GM12873 (cell line): ENCODE measurements around the gene F13B.

Experiments
- TF ChIP-seq, protein P1 (sequence below): IDR thresholded peaks from 2 replicates; pipeline ENCODE4 v1.5.1; 2012; ENCODE audit warnings: low read depth, mild to moderate bottlenecking, moderate library complexity, low read length, control low read depth; ENCODE audit not compliant: insufficient read depth; ENCODE audit errors: missing control alignments

Gene F13B

DNA sequence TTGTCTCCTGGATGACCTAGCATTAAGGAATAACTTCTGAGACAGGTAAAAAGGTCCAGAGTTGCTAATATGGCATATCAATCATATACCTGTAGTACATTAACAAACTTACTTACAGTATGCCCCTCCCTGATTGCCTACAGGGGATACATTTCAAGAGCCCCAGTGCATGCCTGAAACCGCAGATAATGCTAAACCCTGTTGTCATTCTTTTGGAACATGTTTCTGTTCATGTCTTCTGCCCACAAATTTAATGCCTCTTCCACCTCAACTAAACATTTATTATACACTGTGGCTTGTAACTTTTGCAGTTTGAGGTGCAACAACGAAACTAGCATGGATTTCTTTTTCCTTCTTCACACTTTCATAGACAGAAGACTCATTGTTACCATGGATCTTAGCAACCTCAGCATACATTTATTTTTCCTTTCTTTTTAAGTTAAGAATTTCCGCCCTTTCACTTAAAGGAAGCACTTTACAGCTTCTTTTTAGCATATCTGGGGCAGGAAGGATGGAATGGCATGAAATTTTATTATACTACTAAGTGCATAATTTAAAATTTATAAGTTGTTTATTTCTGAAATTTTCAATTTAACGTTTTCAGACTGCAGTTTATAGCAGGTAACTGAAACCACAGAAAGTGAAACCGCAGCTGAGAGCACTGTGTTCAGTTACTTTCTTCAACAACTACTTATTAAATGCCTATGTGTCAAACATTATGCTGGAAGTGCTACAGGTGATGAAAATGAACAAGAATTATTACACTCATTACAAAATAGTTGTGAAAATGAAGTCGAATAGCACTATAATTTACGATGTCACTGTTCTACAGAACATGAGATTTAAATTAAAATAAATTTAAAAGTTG, 25.3 kb downstream of the F13B start:
- TF ChIP-seq, protein P1, sequence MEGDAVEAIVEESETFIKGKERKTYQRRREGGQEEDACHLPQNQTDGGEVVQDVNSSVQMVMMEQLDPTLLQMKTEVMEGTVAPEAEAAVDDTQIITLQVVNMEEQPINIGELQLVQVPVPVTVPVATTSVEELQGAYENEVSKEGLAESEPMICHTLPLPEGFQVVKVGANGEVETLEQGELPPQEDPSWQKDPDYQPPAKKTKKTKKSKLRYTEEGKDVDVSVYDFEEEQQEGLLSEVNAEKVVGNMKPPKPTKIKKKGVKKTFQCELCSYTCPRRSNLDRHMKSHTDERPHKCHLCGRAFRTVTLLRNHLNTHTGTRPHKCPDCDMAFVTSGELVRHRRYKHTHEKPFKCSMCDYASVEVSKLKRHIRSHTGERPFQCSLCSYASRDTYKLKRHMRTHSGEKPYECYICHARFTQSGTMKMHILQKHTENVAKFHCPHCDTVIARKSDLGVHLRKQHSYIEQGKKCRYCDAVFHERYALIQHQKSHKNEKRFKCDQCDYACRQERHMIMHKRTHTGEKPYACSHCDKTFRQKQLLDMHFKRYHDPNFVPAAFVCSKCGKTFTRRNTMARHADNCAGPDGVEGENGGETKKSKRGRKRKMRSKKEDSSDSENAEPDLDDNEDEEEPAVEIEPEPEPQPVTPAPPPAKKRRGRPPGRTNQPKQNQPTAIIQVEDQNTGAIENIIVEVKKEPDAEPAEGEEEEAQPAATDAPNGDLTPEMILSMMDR: no peak

DNA sequence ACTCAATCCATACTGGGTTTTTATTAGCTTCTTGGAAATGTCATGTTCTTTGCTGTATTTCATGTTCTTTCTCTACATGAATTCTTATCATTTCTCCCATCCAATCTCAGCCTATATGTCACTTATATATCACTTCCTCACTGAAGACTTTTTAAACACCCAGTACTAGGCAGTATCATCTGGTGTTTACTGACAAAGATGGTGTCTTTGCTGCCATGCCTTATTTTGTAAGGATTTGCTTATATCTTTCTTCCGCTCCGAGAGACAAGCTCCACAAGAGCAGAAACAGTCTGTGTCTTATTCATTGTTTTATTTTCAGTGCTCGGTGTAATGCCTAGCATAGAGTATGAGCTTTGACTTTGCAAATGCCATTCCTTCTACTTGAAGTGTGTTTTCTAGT, 30.2 kb downstream of the F13B start:
- TF ChIP-seq, protein P1: no peak

DNA sequence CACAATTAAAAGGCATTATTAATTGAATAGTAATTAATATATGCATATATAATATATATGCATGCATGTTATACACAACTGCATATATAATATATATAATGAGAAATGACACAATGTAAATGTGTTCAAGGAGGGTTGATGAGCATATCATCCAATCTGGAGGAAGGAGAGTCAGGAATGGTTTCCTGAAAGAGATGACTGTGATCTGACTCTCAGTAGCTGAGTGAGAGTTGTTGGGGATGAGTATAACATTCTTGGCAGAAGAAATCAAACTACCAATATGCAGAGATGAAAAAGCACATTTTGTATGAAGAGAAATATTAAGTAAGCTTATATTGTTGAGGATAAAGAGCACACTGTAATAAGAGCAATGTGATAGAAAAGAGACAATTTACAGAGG, 37.3 kb downstream of the F13B start:
- TF ChIP-seq, protein P1: no peak

DNA sequence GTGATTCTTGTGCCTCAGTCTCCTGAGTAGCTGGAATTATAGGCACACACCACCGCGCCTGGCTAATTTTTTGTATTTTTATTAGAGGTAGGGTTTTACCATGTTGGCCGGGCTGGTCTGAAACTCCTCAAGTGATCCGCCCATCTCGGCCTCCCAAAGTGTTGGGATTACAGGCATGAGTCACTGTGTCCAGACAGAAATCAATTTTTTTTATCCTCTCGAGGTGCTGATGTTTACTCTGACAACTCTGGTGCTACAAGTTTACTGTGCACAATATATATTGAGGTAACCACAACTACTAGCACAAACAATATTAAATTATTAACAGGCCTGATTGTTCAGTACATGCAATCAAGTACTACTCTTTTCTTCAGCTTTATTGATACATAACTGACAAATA, 39.7 kb downstream of the F13B start:
- TF ChIP-seq, protein P1: no peak

DNA sequence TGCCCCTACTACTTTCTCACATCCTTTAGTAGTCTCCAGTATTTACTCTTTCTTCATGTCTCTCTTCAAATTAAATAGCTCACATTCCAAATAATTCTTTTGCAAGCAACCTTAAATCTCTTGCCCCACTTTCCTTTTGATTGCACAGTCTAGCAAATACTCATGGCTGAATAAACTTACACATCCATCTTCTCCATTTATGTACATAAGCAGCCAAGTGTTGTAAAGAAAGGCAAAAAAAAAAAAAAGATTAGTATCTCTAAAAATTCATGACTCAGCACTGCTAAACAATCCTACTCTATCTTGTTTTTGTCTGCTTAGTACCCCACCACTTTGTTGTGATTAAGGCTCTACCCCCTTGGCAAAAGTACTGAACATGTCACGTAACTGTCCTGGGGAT, 42.6 kb downstream of the F13B start:
- TF ChIP-seq, protein P1: no peak

DNA sequence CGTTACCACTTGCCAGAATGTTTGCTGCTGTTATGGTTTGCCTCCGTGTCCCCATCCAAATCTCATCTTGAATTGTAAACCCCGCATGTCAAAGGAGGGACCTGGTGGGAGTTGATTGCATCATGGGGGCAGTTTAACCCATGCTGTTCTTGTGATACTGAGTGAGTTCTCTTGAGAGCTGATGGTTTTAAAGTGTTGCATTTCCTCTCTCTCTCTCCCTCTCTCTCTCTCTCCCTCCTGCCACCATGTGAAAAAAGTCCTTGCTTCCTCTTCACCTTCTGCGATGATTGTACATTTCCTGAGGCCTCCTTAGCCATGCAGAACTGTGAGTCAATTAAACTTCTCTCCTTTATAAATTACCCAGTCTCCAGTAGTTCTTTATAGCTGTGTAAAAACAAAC, 45.3 kb downstream of the F13B start:
- TF ChIP-seq, protein P1: no peak

DNA sequence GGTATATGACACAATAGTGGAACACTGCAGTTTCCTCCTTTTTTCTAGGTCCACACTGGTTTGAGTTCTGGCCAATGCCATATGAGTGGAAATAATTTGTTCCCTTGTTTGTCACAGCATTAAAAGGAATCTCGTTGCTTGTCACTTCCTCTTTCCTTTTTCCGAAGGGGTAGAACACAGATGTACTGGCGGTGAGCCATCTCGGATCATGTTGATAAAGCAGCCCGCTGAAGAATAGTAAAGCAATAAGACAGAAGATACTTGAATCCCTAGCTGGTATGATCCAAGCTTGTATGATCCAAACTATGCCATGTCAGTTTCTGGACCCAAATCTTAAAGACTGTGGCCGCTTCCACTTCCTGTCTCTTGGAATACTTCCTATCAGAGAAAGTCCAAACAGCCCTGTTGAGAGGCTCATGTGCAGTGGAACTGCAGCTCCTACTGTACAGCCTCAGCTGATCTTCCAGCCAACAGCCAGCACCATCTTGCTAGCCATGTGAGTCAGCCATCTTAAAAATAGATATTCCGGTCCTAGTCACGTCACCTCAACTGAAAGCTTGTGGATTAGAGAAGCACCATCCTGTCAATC, 49.4 kb downstream of the F13B start:
- TF ChIP-seq, protein P1: no peak
